ENCODE data around the gene ARPC4.

DNA sequence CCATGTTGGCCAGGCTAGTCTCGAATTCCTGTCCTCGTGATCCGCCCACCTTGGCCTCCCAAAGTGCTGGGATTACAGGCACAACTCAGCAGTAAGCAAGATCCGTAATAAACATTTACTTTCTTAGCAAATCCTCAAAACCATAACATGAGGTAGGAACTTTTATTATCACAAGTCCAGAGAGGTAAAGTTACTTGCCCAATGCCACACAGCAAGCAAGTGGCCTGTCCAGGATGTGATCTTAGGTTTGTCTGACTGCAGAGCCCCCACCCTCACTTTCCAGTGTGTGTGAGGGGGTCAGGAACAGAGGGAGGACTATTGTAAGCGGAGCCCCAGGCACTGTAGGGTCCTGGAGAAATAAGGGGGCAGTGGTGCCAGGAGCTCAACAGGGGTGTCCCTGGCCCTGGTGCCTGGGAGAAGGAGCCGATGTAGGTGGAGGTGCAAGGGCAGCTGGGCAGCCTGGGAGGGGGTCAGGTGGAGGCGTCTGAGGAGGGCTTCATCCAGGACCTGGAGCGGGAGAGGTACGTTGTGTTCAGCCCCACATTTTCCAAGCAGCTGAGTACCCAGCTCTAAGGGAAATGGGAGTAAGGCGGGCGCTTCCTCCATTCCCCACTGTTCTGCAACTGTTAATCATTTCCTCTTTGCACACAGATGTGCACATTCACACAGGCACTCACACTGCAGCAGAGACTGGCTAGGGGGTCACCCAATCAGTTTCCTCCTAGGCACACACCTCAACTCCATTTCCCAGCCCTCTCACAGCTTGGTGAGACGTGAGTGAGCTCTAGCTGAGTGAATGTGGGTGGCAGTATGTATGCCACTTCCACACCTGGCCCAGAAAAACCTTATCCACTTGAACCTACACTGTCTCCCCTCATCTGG is 45.1 kb downstream of the ARPC4 start:
- TF ChIP-seq, protein P1, sequence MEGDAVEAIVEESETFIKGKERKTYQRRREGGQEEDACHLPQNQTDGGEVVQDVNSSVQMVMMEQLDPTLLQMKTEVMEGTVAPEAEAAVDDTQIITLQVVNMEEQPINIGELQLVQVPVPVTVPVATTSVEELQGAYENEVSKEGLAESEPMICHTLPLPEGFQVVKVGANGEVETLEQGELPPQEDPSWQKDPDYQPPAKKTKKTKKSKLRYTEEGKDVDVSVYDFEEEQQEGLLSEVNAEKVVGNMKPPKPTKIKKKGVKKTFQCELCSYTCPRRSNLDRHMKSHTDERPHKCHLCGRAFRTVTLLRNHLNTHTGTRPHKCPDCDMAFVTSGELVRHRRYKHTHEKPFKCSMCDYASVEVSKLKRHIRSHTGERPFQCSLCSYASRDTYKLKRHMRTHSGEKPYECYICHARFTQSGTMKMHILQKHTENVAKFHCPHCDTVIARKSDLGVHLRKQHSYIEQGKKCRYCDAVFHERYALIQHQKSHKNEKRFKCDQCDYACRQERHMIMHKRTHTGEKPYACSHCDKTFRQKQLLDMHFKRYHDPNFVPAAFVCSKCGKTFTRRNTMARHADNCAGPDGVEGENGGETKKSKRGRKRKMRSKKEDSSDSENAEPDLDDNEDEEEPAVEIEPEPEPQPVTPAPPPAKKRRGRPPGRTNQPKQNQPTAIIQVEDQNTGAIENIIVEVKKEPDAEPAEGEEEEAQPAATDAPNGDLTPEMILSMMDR (IDR thresholded peaks at IDR 0.05), result no peak
- no peak for TF ChIP-seq EP300 (IDR thresholded peaks at IDR 0.05)
